ENCODE data around the gene SLC29A1. TPM values are rescaled to one million over a fixed set of nuclear protein-coding genes. Genes with fewer than 3 reads are reported as not detected.

The SLC29A1 gene
- total and polyA plus RNA-seq, 9 of the 15 experiments (the other 6 are each of a cell fraction or from before 2014, with no cell fraction given), result 18.9 to 170 (median 57.7) TPM

DNA sequence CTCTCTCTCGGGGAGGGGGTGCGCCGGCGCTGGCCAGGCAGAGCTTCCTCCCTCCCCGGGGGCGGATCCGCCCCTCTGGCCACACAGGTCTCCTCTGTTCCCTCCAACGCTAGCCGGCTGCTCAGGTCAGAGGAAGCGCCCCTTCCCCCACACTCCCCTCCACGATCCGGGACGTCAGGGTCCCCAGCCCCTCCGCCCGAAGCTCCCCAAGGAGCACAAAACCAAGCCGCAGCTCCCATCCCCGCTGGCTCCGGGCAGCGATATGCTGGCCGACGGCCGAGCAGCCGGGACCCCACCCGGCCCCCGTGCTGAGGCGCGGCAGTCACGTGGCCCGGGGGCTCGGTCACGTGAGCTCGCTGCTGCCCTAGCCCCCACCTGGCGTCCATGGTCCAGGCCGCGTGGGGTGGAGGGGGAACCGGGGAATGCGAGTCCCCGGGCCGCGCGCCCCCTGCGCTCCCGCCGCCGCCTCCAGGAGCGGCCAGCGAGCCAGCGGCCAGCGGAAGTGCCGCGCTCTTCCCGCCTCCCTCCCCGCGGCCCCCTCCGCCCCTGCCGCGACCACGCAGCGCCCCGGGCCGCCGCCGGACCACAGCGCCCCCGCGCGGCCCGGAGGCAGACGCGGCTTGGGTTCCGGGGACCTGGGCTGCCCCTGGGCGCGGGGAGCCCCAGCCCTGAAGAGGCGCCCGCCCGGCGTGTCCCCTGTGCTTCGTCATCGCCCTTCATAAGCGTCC is 33.8 kb downstream of the SLC29A1 start, which contains the start of gene SLC35B2 (continued):
- TF ChIP-seq RCOR1 (IDR thresholded peaks at IDR 0.05; ENCODE audit: borderline replicate concordance in 1 of 2, low read depth in 2 of 2, low read length in 2 of 2), result no peak; a peak in 2 of 4 replicates
- TF ChIP-seq, protein P1, sequence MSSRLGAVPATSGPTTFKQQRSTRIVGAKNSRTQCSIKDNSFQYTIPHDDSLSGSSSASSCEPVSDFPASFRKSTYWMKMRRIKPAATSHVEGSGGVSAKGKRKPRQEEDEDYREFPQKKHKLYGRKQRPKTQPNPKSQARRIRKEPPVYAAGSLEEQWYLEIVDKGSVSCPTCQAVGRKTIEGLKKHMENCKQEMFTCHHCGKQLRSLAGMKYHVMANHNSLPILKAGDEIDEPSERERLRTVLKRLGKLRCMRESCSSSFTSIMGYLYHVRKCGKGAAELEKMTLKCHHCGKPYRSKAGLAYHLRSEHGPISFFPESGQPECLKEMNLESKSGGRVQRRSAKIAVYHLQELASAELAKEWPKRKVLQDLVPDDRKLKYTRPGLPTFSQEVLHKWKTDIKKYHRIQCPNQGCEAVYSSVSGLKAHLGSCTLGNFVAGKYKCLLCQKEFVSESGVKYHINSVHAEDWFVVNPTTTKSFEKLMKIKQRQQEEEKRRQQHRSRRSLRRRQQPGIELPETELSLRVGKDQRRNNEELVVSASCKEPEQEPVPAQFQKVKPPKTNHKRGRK (tag; IDR thresholded peaks at IDR 0.05), result no peak
- TF ChIP-seq DNMT1 (IDR thresholded peaks at IDR 0.05), result no peak
- no peak for TF ChIP-seq NR3C1 (CRISPR knock-in tag; IDR thresholded peaks at IDR 0.05)
- TF ChIP-seq, protein P2, sequence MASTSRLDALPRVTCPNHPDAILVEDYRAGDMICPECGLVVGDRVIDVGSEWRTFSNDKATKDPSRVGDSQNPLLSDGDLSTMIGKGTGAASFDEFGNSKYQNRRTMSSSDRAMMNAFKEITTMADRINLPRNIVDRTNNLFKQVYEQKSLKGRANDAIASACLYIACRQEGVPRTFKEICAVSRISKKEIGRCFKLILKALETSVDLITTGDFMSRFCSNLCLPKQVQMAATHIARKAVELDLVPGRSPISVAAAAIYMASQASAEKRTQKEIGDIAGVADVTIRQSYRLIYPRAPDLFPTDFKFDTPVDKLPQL (IDR thresholded peaks at IDR 0.05; ENCODE audit: extremely low read depth, insufficient read length), result no peak
- TF ChIP-seq HNRNPL (IDR thresholded peaks at IDR 0.05; ENCODE audit: low read depth, low read length), result no peak
- peak; percentile 41; the same call in 1 of the 2 replicates for TF ChIP-seq SMC3 (conservative IDR thresholded peaks at IDR 0.05; ENCODE audit: insufficient read depth, low read depth, low read length)
- TF ChIP-seq NFE2L1 (tag; IDR thresholded peaks at IDR 0.05; ENCODE audit: borderline replicate concordance, low read depth), result no peak
- no peak for TF ChIP-seq ZNF217 (CRISPR knock-in tag; IDR thresholded peaks at IDR 0.05)
- no peak for TF ChIP-seq ZNF23 (CRISPR knock-in tag; IDR thresholded peaks at IDR 0.05)
- no peak for TF ChIP-seq PHB2 (IDR thresholded peaks at IDR 0.05; ENCODE audit: low read depth)
- TF ChIP-seq ZSCAN29 (IDR thresholded peaks at IDR 0.05), result no peak
- TF ChIP-seq, protein P3, sequence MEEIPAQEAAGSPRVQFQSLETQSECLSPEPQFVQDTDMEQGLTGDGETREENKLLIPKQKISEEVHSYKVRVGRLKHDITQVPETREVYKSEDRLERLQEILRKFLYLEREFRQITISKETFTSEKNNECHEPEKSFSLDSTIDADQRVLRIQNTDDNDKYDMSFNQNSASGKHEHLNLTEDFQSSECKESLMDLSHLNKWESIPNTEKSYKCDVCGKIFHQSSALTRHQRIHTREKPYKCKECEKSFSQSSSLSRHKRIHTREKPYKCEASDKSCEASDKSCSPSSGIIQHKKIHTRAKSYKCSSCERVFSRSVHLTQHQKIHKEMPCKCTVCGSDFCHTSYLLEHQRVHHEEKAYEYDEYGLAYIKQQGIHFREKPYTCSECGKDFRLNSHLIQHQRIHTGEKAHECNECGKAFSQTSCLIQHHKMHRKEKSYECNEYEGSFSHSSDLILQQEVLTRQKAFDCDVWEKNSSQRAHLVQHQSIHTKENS (CRISPR knock-in tag; IDR thresholded peaks at IDR 0.05), result no peak
- no peak for TF ChIP-seq PURB (CRISPR knock-in tag; IDR thresholded peaks at IDR 0.05; ENCODE audit: low read depth)
- no peak for TF ChIP-seq KAT8 (IDR thresholded peaks at IDR 0.05; ENCODE audit: low read depth)
- no peak for TF ChIP-seq HDAC8 (tag; IDR thresholded peaks at IDR 0.05)
- TF ChIP-seq, protein P4, sequence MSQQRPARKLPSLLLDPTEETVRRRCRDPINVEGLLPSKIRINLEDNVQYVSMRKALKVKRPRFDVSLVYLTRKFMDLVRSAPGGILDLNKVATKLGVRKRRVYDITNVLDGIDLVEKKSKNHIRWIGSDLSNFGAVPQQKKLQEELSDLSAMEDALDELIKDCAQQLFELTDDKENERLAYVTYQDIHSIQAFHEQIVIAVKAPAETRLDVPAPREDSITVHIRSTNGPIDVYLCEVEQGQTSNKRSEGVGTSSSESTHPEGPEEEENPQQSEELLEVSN (IDR thresholded peaks at IDR 0.05; ENCODE audit: borderline replicate concordance in 1 of 2, extremely low read depth in 1 of 2, insufficient read depth in 1 of 2, insufficient read length in 1 of 2, low read depth in 1 of 2, low read length in 1 of 2, poor library complexity in 1 of 2, severe bottlenecking in 1 of 2), result peak; percentile 75 to 93
- TF ChIP-seq HDAC1 (IDR thresholded peaks at IDR 0.05), result peak in 1 of 2 experiments; percentile 98; a peak in 2 of 4 replicates
- no peak for TF ChIP-seq ZNF551 (CRISPR knock-in tag; IDR thresholded peaks at IDR 0.05)
- no peak for TF ChIP-seq MED1 (CRISPR knock-in tag; IDR thresholded peaks at IDR 0.05; ENCODE audit: borderline replicate concordance)
- no peak for TF ChIP-seq SRSF3 (IDR thresholded peaks at IDR 0.05; ENCODE audit: insufficient read depth, low read length)
- TF ChIP-seq, protein P5, sequence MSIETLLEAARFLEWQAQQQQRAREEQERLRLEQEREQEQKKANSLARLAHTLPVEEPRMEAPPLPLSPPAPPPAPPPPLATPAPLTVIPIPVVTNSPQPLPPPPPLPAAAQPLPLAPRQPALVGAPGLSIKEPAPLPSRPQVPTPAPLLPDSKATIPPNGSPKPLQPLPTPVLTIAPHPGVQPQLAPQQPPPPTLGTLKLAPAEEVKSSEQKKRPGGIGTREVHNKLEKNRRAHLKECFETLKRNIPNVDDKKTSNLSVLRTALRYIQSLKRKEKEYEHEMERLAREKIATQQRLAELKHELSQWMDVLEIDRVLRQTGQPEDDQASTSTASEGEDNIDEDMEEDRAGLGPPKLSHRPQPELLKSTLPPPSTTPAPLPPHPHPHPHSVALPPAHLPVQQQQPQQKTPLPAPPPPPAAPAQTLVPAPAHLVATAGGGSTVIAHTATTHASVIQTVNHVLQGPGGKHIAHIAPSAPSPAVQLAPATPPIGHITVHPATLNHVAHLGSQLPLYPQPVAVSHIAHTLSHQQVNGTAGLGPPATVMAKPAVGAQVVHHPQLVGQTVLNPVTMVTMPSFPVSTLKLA (conservative IDR thresholded peaks at IDR 0.05), result peak; percentile 96 to 98
